CD4-positive, alpha-beta T cell treated with Interleukin-1 beta for 1 hour (primary cell): ENCODE results near the gene AGXT.

Experiments
- DNase-seq, 2 donors: peaks; one replicate each; pipeline ENCODE4 v3.0.0-alpha.2; 2020 to 2022

AGXT gene

DNA sequence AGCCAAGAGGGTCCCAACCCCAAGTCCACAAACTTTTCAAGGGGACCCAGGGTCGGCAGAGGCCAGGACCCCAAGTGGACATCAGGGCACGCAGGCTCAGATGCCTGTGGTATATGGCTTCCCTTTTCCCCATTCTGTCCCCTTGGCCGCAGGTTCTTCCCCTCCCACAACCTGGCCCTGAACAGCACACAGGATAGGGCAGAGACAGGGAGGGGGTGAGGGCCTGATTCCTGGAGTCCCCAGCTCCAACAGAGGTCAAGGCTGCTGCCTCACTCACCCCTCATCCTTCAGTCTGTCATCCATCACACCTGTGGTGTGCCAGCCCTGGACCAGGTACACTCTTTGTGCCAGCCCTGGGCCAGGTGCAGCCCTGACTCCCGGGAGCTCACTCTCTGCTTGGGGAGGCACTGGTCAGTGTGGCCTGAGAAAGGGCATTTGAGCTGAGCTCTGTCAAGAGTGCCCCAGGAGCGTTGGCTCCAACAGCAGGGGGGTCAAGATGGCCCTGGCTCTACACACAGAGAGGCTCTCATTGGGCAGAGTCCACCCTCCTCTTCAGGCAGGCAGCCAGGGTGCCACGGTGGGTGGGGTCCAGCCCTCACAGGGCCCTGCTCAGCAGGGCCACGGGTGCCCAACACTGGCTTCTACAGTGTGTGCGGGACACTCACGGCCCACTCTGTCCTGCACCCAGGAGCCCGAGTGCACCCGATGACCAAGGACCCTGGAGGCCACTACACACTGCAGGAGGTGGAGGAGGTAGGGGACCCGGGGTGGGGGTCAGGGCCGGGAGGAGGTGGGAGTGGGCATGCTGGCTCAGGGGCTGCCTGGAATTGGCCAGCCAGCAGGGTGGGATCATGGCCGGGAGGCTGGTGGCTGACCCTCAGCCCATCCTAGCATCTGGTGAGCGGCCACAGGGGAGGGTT lies 1.6 kb downstream of the AGXT start:
- no peak for DNase-seq

DNA sequence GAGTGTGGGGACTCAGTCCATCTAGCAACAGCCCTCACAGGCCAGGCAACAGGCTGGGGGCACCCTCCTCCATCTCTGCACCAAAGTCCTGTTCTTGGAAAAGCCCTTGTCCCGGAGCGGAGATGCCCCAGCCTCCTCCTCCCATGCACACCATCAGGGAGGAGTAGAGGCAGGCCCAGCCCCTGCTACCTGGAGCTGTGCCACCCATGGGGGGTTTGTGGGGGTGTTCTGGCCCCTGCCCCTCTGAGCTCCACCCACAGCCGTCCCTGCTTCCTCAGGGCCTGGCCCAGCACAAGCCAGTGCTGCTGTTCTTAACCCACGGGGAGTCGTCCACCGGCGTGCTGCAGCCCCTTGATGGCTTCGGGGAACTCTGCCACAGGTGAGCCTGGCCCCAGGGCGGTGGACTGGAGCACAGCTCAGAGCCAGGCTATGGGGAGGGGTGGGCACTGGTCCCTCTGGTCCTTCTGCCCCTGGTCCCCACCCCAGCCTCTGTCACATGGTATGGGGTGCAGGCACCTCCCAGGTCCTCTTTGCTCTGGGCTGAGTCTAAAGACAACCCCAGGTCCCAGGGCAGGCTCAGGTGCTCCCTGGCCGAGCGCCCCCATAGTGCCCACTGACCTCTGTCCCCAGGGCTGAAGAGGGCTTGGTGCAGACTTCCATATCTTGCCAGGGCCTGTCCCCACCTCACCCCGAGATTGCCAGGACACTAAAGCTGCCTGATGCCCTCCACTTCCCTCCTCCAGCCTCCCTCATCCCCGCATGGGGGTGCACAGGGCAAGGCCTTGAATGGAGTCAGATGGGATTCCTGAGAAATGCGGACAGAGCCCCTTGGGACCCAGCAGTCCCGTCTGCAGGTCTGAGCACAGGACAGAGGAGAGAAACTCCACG lies 2.7 kb downstream of the AGXT start:
- DNase-seq: no peak

DNA sequence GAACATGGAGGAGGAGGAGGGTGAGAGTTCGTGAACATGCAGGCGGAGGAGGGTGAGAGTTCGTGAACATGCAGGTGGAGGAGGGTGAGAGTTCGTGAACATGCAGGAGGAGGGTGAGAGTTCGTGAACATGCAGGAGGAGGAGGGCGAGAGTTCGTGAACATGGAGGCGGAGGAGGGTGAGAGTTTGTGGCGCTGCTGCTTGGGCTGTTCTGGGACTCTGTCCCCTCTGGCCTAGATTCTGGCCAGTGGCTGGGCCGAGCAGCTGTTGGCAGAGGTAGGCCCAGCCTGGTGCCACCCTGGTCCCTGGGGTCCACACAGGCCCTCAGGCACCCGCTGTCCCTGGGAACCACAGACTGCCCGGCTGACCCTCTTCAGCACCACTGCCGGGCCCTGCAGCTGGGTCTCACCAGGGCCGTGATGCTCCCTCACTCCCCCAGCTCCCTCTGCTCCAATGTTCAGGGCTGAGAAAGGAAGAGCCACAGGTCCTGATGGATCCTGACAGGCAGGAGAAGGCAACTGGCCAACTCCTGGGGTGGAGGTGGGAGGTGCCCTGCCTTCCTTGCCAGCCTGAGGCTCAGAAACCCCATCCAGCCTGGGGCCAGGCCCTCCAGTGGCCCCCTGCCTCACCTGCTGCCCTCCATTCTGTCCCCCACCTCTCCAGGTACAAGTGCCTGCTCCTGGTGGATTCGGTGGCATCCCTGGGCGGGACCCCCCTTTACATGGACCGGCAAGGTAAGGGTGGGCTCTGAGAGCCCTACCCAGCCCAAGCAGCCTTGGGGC lies 3.9 kb downstream of the AGXT start:
- DNase-seq: no peak

DNA sequence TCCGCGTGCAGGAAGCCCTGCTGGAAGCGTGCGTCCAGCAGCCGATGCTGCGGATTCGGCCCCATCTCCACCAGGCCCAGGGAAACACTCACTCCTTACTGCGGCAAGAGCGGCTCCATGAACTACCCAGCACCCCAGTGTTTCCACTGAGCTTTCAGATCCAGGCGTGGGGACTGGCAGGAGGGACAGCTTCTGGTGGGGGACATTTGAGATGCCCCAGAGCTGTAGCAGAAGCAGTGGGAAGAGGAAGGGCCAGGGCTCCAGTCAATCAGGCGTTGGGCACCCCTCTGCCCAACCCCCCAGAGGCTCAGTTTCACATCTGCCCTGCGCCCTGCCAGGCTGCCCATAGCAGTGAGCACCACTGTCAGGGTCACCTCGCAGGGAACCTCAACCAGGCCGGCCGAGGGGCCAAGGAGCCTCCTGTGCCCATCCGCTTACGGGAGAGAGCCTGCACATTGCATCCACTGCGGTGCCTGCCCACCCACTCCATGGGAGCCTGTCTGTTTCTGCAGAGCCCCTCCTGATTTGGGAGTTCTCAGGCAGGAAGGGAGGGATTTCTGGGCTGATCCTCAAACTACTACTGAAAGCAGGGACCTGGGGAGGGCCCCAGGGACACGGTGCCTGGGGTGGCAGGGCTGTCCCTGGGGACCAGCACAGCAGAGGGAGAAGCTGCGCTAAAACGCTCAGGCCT lies 4.6 kb downstream of the AGXT start:
- DNase-seq: no peak

DNA sequence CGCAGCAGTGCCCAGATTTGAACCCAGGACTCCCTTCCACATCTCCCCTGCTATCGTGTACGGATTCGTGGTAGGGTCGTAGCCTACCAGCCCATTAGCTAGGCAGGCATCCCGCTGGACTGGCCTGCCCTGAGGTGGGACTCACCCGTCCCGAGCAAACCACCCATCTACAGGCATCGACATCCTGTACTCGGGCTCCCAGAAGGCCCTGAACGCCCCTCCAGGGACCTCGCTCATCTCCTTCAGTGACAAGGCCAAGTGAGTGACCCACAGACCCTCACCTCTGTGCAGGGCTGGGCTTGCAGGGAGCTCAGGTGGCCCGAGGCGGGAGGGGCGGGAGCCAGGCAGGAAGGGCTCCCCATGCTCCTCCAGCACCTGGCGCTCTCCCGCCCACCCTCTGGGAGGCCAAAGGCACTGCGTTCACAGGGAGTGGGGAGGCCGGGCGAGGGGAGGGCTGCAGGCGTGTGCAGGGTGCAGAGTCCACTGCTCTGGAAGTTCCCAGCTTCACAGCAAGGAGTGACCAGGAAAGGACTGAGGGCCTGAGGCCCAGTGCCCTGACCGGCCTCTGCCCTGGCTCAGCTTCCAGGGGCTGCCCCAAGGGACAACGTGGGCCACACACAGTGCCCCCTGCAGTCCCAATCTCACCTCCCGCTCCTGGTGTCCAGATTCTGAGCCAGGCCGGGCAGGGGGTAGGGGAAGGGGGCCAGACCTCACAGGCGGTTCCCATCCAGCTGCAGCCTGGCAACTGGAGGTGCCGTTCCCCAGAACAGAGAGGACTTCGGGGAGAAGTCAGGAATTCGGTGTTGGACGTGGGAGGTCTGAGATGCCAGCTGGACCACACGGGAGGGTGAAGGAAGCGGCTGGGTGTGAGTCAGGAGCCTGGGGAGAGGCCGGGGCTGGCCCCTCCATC lies 5.4 kb downstream of the AGXT start:
- no peak for DNase-seq

DNA sequence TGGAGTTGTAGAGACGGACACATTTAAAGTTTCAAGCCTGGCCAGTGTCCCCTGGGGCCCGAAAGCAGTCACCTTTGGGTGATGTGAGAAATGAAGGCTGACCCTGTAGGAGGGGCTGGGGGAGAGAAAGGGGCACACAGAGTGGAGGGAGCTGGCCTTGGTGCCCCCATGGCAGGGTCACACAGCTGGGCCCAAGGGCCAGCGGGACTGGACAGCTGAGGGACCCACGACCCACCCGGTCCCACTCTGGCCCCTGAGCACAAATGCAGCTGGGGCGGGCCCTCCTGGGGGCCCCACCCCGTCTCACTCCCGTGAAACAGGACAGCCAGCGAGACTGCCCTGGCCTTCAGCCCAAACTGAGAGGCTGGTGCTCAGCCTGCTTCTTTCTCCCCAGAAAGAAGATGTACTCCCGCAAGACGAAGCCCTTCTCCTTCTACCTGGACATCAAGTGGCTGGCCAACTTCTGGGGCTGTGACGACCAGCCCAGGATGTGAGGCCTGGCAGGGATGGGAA lies 6.1 kb downstream of the AGXT start:
- no peak for DNase-seq

DNA sequence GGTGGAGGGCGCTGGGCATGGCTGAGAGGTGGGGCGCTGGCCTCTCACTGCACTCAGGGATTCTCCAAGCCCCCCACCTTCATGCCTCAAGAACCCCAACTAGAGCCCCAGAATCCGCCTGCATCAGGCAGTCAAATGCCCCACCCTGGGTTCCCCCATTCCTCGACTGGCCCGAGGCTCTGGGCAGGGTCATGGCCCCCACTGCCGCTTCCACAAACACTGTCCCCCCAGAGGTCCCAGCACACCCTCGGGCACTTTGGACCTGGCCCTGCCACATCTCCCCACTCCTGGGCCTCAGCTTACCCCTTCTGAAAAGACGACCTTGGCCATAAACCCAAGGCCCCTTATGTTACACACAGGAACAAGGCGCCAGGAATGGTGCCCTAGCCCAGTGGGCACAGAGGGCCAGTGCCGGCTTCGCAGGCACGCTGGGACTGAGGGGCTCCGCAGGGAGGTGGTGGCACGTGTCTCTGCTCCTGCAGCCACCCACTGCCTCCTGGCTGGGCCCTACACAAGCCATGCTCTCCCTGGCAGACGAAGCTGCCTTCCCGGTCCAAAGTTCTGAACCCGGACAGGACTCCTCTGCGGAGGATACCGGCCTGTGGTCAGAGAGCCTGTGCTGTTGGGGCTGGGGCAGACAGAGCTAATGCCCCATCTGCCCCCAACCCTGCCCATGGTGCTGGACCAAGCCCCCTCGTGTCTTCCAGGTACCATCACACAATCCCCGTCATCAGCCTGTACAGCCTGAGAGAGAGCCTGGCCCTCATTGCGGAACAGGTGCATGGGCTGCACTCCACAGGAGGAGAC lies 6.8 kb downstream of the AGXT start:
- DNase-seq: no peak

DNA sequence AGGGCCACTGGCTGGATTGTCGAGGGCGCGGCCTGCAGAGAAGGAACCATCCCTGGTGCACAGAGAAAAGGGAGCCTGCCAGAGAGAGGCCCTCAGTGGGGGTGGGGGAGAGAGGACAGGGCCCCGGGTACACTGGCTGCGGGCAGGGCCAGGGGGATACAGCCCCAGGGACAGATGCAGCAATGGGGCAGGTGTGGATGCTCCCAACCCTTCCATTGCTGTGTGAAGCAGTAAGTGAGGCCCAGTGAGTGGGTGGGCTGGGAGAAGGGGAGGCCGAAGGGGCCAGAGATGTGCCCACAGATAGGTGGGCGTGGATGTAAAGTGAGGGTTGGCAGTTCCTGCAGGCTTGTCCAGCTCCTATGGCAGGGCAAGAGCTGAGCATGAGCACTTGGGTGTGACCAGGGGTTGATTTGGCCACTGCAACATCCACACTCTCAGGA lies 7.4 kb downstream of the AGXT start:
- DNase-seq: no peak

DNA sequence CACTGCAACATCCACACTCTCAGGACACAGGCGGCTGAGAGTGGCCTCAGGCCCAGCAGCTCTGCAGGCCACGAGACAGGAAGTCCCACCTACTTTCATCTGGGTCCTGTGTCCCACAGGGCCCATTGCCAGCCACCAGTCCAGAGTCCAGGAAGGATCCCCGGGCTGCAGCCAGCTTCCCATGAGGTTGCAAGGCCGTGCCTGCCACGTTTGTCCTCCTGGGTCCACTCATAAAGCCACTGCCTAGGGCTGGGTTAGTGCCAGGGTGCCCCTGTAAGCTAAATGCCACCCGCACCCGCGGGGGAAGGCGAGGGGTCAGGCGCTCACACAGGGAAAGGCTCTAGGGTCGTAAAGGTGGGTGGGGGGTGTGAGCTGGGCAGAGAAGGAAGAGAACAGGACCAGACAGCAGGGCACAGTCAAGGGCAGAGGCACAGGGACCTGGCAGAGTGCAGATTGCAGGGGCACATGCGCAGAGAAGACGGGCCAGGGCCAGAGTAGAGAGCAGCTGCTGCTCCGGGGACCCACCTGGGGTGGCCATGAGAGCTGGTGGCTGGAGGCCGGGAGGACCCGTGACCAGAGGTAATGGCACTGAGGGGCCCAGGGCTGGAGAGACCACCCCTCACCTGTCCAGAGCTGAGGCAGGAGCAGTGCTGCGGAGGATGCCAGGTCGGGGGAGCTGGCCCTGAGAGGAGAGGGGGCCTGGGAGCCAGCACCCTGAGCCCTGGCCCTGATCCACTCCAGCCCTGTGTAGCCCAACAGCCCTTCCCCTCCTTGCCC lies 8.0 kb downstream of the AGXT start:
- no peak for DNase-seq

DNA sequence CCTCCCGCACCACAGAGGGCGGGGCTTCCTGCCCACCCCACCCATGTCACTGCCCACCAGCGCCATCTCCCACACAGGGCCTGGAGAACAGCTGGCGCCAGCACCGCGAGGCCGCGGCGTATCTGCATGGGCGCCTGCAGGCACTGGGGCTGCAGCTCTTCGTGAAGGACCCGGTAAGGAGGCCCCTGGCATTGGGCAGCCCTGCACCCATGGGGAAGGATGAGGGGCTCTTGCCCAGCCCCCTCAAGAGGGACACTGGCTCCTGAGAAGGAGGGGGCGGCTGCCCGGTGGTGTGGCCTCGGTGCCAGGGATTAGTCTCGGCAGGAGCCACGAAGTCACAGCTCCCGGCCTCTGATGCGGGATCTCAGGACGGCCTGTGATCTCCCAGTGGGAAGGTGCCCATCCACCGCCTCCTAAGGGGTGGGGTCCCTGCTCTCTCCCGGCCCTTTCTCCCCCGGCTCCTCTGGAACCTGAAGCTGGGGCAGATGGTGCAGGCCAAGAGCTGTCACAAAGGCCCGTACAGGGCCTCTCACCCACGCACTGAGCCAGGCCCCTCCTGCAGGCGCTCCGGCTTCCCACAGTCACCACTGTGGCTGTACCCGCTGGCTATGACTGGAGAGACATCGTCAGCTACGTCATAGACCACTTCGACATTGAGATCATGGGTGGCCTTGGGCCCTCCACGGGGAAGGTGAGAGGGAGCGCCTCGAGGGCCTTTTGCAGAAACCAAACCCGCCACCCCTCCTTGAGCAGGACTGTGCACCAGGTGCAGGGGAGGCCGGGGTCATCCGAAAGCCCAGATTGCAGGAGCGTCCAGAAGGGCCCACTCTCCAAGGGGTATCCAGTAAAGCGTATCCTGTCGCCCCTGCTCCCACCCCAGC lies 9.1 kb downstream of the AGXT start:
- no peak for DNase-seq

DNA sequence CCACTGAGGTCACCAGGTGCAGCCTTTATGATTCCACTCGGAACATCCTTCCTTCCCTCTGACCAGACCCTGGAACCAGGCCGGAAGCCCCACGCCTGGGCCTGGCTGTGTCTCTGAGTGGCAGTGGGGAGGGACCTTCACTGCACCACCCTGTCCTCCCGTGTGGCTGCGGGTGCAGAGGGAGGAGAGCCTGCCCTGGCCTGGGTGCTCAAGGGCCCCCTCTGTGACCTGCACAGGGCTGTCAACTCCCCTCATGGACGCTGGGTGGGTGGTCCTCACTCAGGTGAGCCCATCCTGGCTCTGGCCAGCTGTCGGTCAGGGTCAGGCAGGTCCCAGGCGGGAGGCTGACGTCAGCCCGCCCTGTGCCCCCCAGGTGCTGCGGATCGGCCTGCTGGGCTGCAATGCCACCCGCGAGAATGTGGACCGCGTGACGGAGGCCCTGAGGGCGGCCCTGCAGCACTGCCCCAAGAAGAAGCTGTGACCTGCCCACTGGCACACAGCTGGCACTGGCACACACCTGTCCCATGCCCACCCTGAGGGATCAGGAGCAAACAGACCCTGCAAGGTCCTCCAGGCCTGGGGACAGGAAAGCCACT lies 9.8 kb downstream of the AGXT start:
- no peak for DNase-seq

DNA sequence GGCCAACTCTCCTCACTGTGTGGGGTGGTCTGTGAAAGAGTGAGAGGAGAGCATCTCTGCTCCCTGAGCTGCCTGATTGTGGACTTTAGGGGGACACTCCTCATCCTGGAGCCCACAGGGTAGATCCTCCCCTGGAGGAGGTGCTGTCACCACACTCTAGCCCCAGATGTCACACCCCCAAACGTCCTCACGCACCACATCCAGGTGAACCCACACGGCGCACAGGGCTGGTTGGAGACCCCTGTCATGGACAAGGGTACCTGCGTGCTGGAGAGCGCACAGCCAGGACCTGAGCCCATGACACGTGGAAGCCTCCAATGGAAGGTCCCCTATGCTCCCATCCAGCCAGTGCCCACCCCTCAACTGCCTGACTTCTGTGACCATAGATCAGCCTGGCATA lies 10.5 kb downstream of the AGXT start:
- DNase-seq: no peak

DNA sequence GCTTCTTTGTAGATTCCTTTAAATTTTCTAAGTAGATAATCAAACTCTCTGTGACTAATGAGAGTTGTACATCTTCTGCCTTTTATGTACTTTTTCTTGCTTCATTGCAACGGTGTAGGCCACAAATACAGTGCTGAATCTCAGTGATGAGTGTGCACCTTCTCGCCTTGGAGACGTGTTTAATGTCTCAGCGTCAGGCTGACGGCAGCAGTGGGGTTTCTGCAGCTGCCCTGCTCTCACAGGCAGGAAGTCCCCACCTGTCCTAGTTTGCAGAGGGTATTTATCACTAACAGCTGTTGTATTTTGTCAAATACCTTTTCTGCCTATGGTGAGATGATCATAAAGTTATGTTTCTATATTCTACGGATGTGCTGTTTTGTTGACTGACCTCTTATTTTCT lies 13.3 kb downstream of the AGXT start:
- DNase-seq: no peak

DNA sequence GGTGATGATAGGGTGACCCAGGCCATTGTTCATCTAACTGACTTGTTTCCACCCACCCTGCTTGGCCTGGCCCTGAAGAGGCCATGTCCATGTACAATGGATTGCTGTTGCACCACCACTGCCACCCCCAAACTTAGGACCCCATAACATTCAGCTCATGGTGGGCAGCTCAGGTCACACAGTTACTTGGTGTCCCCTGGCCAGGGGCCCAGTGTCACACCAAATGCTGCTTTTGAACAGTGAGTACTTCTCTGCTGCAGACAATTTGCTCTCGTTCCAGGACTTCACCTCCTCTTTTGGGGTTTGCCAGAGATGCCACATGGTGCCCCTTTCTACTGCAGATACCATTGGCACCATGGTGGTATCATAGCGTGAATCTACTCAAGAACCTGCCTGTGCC lies 15.6 kb downstream of the AGXT start:
- DNase-seq: no peak

DNA sequence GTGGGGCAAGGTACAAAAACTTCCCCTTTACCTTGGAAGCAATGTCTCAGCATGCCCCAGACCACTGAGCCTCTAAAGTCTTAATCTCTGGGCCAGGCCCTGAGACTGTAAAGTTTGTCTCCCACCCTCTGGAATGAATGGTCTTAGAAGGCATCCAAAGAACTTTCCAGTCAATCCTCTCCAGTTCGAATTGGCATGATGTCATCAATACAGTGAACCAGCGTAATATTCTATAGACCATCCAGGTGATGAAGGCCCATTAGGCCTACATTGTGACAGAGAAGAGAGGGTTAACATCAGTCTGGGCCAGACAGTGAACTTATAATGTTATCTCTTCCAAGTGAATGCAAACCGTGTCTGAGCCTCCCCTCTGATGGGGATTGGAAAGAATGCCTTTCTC lies 16.1 kb downstream of the AGXT start:
- no peak for DNase-seq

DNA sequence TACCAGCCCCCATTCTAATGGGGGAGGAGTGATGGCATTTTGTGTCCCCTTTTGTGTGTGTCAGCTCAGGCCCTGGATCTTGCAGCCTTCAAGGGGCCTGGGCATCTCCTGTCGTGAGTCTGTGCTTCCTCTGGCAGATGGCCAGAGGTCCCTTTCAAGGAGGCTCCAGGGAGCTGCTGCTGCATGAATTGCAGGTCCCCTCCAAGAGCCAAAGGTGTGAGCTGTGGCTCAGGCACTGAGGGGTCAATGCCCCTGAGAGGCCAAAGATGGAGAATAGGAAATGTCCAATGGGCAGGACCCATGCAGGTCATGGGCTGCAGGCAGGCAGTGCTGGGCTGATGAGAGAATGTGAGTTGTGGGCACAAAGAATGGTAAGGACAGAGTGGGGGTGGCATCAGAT lies 16.9 kb downstream of the AGXT start:
- no peak for DNase-seq

DNA sequence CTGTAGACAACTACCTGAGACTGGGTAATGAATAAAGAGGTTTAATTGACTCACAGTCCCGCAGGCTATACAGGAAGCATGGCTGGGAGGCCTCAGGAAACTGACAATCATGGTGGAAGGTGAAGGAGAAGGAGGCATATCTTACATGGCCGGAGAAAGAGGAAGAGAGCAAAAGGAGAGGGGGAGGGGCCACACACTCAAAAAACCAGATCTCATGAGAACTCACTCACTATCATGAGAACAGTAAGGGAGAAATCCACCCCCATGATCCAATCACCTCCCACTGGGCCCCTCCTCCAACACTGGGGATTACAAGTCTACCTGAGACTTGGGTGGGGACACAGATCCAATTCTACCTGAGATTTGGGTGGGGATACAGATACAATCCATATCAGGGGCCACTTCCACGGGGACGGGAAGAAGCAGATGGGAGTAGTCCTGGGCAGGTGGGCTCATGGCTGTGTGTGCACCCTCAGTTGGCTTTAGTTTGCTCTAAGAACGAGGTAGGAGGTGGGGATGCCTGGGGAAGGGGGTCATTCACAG lies 17.5 kb downstream of the AGXT start:
- no peak for DNase-seq
